Heart right ventricle (tissue), 16 donors: ENCODE data around the gene C2CD4C. TPM values are rescaled to one million over a fixed set of nuclear protein-coding genes. Genes with fewer than 3 reads are reported as not detected.
A peak's percentile ranks its signal among the peaks of the same experiment; 100 is the strongest.

Experiments
- ATAC-seq, 8 donors: fragments of 200-7000 bp; cut with Tn5 transposase; one replicate each; pipeline ENCODE4 v1.9.1; 2020; ENCODE audit warnings: mild to moderate bottlenecking in 8 of 8, moderate library complexity in 8 of 8, moderate number of reproducible peaks in 1 of 8
- DNase-seq, 2 donors: peaks; one replicate each; pipeline ENCODE4 v3.0.0-alpha.2; 2020
- H3K27ac ChIP-seq, 10 donors: fragments of 200-600 bp; sonication (generic) in 2 of 10; one replicate each; pipeline versions ENCODE4 v1.5.0 to v1.8.0; 2020 to 2022; ENCODE audit warnings: mild to moderate bottlenecking in 3 of 10
- H3K27me3 ChIP-seq, 7 donors: fragments of 200-600 bp; one replicate each; pipeline ENCODE4 v1.8.0; 2021 to 2022; ENCODE audit warnings: mild to moderate bottlenecking in 2 of 7
- H3K36me3 ChIP-seq, 9 donors: fragments of 200-600 bp; sonication (generic) in 1 of 9; one replicate each; pipeline versions ENCODE4 v1.5.0 to v1.8.0; 2020 to 2022; ENCODE audit warnings: mild to moderate bottlenecking in 2 of 9
- H3K4me1 ChIP-seq, 9 donors: fragments of 200-600 bp; sonication (generic) in 1 of 9; one replicate each; pipeline versions ENCODE4 v1.5.0 to v1.8.0; 2020 to 2022; ENCODE audit warnings: mild to moderate bottlenecking in 4 of 9
- H3K4me3 ChIP-seq, 10 donors: fragments of 200-600 bp; sonication (generic) in 2 of 10; one replicate each; pipeline versions ENCODE4 v1.5.0 to v1.8.0; 2020 to 2022; ENCODE audit warnings: mild to moderate bottlenecking in 7 of 10, moderate library complexity in 2 of 10
- H3K9me3 ChIP-seq, 11 donors: fragments of 200-600 bp in 10 of 11; sonication (generic) in 2 of 11; one replicate each; pipeline versions ENCODE4 v1.5.0 to v1.8.0; 2013 to 2022; ENCODE audit warnings: mild to moderate bottlenecking in 2 of 11, control low read depth in 1 of 11, moderate library complexity in 1 of 11
- CTCF ChIP-seq, 9 donors: fragments of 200-600 bp; sonication (generic) in 2 of 9; IDR thresholded peaks; one replicate each; pipeline versions ENCODE4 v1.5.0 to v1.8.0; 2021 to 2022; ENCODE audit warnings: antibody characterized with exemption in 9 of 9, mild to moderate bottlenecking in 5 of 9, moderate library complexity in 1 of 9
- WGBS, 2 donors: extraction: QIAGEN DNeasy Blood & Tissue Kit; methylation state at CpG; one replicate each; pipeline ENCODE4 v1.1.7; 2013; ENCODE audit warnings: inconsistent platforms in 1 of 2; 5-methylcytosine and 5-hydroxymethylcytosine counted together
- intact Hi-C, 10 donors: fragments of 100-400 bp; cut with DNase I; formaldehyde crosslinking; loops; one replicate each; pipeline versions ENCODE4 v1.11.1 to v1.14.2; 2022
- polyA plus RNA-seq, 2 donors: library from polyadenylated mRNA; stranded (reverse); fragments of 200-250 nt; gene quantifications; one replicate each; pipeline ENCODE4 v1.2.3, GENCODE V29; 2013
- total RNA-seq, 10 donors: library from RNA; stranded (reverse); fragmentation: NEBNext Ultra II Directional in 3 of 10; extraction: Animal tissue kit (Norgen Biotek cat#: 25700) in 3 of 10; gene quantifications; one replicate each; pipeline versions ENCODE4 v1.2.1 to v1.2.4, GENCODE V29; 2021 to 2023
- donor health status: Arrhythmogenic right ventricular cardiomyopathy.
- donor health status: ischemic (EF 13 %, LVEDD 7.1; RV severe dilation, severe dysfunction).
- donor health status: healthy with polysubstance abuse.
- donor health status: DM: no; HTN: yes; CAD: no.
- donor health status: DM: no; HTN: no; CAD: no.
- donor health status: ischemic (EF 25% LVEDD 6.9; RV normal size, moderate dysfunction).
- donor health status: ischemic (EF 25% LVEDD 5.7; RV mildly dilated, moderate dysfunction).
- donor health status: healthy.
- donor health status: DM: yes; HTN: yes; CAD: no.
- donor health status: Ischemic cardiomyopathy.
- donor health status: ischemic (EF 35%, LVEDD 5.7; RV mildly dilated, moderate dysfunction).
- donor health status: nonischemic (EF 11% LVEDD 7.7; RV severe dilation, severe dysfunction).
- donor health status: DM: yes; HTN: yes; CAD: no.
- donor health status: PGD.
- donor health status: ischemic (EF 29% LVEDD 5.4; RV normal size, mild dysfunction).
- donor health status: nonischemic (EF 23%, LVEDD 6.1; RV moderate dilation, normal function).

C2CD4C gene
- total and polyA plus RNA-seq, 12 donors, result 0.26 to 2.2 (median 0.79) TPM

DNA sequence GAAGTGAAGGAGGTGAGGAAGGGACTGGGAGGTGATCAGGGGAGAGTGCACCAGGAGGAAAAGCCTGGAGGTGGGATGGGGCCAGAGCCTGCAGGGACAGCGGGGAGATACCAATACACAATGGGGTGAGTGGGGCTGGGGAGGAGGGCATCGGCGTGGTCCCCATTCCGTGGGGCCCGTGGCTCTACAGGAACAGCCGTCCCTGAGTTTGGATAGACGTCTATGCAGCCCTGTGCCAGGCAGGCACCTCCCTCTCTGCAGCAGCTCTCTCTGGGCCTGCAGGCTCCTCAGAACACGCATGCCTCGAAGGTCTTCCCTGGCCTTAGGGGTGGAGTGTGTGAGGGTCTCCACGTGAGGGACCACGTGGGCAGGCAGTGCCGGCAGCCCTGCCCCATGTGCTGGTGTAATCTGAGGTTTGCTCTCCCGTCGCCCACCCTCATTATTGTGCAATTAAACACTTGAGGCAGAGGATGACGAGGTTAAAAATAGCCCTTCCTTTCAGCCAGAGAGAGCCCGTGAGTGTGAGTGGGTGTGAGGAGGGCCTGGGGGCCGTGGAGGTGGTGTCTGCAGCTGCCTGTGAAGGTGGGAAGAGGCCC is 16.5 kb downstream of the C2CD4C start:
- intact Hi-C loops, result no loop called here
- TF ChIP-seq CTCF (IDR thresholded peaks at IDR 0.05), result no peak
- ATAC-seq (peak in 2 of 8 donors; percentile 59 to 62), DNase-seq (no peak)
- Histone ChIP-seq H3K4me3 (no peak overlapping the region), H3K27me3 (peaks cover 0 to 32% (median 9%) of the 10 kb centered on the region in 7 donors), H3K36me3 (no peaks in the 10 kb centered on the region), H3K9me3 (peaks cover 0 to 7% (median 0%) of the 10 kb centered on the region in 11 donors), H3K4me1 (no peaks in the 10 kb centered on the region), H3K27ac (no peak overlapping the region)
- WGBS, 2 donors, result 48 to 56% methylated on average over 17 of the region's 17 CpGs

GRCh38 chr19:391726-392374 is 17.1 kb downstream of the C2CD4C start:
- no peak overlapping the region for H3K4me3 ChIP-seq
- DNase-seq, result no peak
- WGBS, 2 donors, result 85 to 86% methylated on average over 30 of the region's 30 CpGs
- peaks cover 0 to 7% (median 0%) of the 10 kb centered on the region in 11 donors for H3K9me3 ChIP-seq
- H3K27ac ChIP-seq, result no peak overlapping the region
- peaks cover 0 to 33% (median 10%) of the 10 kb centered on the region in 7 donors for H3K27me3 ChIP-seq
- no peaks in the 10 kb centered on the region for H3K36me3 ChIP-seq
- no peaks in the 10 kb centered on the region for H3K4me1 ChIP-seq
- intact Hi-C loops, result no loop called here
- no peak for TF ChIP-seq CTCF (IDR thresholded peaks at IDR 0.05)
- no peak for ATAC-seq

DNA sequence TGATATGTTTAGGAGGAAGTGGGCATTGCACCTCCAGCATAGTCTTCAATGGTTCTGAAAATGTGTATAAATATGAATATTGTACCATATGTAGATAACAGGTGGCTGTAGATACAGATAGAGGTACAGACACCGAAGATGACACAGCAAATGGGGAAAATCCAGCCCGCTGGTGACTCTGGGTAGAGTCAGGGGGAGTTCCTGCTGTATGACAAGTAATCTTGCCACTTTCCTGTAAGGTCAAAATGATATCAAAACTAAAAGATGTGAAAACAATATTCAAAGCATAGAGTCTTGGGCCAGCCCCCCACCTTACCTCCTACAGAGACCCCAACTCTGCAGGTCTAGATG is 17.8 kb downstream of the C2CD4C start:
- no peak for ATAC-seq
- peaks cover 0 to 7% (median 0%) of the 10 kb centered on the region in 11 donors for H3K9me3 ChIP-seq
- no peak overlapping the region for H3K4me3 ChIP-seq
- TF ChIP-seq CTCF (IDR thresholded peaks at IDR 0.05), result no peak
- H3K4me1 ChIP-seq, result no peaks in the 10 kb centered on the region
- H3K36me3 ChIP-seq, result no peaks in the 10 kb centered on the region
- intact Hi-C loops, result no loop called here
- 81 to 88% methylated on average over 2 of the region's 2 CpGs for WGBS, 2 donors
- peaks cover 0 to 35% (median 12%) of the 10 kb centered on the region in 7 donors for H3K27me3 ChIP-seq
- DNase-seq, result no peak
- no peak overlapping the region for H3K27ac ChIP-seq

DNA sequence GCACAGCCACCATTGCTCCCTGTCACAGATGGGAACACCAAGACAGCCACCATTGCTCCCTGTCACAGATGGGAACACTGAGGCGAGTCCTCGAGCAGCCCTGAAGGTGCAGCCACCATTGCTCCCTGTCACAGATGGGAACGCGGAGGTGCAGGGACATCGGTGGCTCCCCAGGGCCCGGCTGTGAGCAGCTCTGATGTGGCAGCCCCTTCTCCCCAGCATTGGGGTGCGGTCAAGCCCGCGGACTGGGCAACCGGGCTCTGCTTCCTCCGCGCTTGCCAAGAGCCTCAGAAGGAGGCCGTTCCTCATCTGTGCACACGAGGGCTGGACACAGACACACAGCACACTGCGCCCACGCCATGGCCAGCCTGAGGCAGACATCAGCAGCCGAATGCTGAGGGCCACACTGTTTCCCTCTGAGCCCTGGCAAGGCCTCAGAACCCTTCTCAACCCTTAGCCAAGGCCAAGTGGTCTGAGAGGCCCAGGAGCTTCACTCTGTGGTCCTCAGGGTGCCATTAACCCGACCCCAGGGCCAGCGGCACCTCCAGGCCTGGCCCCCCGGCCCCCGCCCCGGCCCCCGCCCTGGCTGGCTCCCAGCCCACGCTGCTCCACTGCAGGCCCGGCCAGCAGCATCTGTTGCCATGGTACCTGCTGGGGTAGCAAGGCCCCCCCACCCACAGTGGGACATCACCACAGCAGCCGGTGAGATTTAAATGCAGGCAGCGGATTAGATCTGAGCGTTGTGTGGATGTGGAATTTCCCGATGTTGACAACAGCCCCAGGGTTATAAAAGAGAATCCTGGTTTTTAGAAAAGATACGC is 18.4 kb downstream of the C2CD4C start:
- no peaks in the 10 kb centered on the region for H3K36me3 ChIP-seq
- no peak overlapping the region for H3K4me3 ChIP-seq
- intact Hi-C loops, result no loop called here
- ATAC-seq (peak in 2 of 8 donors; percentile 33 to 47), DNase-seq (no peak)
- peaks cover 0 to 41% (median 14%) of the 10 kb centered on the region in 7 donors for H3K27me3 ChIP-seq
- H3K9me3 ChIP-seq, result peaks cover 0 to 7% (median 0%) of the 10 kb centered on the region in 11 donors
- no peak overlapping the region for H3K27ac ChIP-seq
- TF ChIP-seq CTCF (IDR thresholded peaks at IDR 0.05), result no peak
- WGBS, 2 donors, result 82 to 87% methylated on average over 30 of the region's 30 CpGs
- H3K4me1 ChIP-seq, result no peaks in the 10 kb centered on the region
